Epidermal melanocyte (primary cell): ENCODE results near the gene RIT2.

ENCODE experiments used
- DNase-seq: peaks from one replicate; pipeline ENCODE4 v3.0.0; 2011; ENCODE audit warnings: low spot score; ENCODE audit not compliant: insufficient read length

Gene RIT2

DNA sequence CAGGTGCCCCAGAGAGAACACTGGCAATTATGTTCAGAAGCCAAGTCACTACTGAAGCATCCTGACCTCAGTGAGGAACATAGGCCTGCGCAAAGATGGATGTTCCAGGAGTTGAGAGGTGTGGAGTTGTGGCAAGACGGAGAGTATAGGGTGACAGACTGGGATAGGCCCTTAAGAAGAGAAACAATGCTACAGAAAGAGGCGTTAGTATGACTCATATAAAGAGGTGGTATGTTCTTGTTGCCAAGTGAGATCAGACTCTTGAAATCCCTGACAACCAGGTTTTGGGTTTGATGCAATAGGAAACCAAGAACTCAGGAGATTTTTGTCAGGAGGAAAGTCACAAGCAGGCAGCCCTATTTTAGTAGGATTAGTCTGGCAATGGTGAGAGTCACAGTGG lies 185.6 kb downstream of the RIT2 start:
- no peak for DNase-seq

DNA sequence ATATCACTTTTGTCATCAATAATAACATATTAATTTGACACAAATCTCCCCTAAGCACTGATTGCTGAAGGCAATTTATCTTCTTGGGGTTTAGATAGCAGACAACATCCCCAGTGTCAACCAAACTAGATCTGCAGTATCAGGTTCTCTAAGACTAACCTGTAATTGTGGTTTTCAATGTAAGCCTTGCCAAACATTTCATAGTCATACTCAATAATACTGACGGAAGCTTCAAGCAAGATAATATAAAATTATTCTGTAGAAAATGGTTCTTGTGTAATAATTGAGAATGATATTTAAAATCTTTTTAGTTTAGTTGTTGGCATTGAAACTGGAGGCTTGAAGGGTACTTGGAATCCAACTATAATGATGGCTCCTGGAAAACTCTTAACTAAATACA lies 186.3 kb downstream of the RIT2 start:
- DNase-seq = no peak

DNA sequence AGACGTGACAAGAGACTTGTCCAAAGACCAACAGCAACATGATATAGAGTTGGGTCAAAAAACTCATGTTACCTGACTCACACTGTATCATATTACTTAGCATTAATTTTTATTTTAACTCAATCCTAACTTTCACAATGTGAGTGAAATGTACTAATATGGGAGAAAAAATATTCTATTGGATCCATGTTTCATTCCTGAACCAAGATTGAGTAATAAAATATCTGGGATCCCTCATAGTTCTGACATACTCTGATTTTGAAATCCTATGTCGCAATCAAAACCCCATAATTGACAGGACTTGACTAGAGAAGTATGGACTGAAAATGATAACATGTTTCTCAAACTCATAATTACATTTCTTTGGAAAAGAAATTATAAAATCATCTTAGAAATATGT lies 190.4 kb downstream of the RIT2 start:
- DNase-seq = no peak

DNA sequence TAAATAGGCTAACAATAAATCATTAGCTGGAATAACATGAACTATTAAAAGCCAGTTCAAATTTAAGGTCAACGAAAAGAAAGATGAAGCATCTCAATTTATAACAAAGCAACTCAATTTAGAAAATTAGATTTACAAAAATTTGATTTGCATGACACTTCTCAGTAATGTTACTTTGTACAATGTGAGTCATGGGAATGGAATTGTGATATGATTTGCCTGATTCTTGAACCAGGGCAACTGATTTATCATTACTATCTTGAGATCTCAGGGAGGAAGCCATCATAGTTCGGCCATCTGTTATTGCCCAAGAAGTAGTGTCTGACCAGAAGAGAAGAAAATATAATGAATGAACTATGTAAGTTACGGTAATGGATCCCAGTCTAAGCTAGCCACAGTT lies 193.1 kb downstream of the RIT2 start:
- no peak for DNase-seq

DNA sequence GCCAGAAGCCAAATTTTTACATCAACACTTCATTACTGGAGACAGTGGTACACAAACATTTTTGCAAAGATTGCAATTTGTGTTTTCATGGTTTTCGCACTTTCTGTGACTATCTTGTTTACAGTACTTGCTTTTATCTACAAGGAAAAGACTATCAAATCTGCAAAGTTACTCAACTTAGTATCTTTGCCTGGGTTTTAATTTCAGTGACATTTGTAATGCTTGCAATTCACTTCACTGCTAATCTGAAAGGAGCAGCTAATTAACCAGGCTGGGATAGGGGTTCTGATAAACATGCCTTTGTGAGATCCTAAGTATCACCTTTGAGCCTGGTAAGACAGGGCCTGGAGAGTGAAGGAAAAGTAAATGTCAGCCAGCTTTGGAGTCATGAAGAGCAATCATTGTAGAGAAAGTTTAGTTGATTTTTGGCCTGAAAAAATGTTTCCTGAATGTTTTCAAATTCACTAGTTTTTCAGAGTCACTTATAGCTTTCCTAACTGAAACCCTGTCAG lies 194.2 kb downstream of the RIT2 start:
- no peak for DNase-seq

DNA sequence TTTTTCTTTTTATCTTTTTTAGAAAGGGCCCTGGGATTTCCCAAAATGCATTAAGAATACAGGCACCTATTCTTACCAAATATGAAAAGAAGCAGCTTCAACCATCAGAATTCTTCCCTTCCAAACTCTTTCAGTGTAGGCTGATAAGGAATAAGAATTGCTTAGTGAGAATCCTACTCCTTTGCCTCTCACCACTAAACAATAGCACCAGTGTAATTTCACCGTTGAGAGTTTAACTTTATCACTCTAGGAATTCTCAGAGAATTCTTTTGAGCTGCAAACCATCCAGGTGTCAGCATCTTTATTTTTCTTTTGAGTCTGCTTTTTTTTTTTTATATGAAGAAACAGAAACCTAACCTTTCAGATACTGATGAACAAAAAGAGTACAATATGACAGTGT lies 194.9 kb downstream of the RIT2 start:
- no peak for DNase-seq

DNA sequence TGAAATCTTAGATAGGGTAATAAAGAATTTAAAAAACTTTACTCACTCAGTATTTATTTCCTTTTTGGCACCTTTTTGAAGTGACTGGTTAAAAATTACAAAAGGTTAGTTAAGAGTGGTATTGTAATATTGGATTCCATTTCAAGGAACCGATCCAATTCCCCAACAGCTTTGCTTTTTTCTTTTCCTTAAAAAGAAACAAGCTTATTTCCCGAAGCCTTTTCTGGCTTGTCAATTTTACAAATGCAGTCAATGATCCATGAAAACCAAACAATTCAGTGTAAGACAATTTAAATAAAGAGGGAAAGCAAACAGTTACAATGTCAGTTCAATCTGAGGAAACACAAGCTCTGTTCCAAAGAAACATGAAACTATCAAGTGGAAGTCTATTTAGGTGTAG lies 200.2 kb downstream of the RIT2 start:
- DNase-seq = no peak

DNA sequence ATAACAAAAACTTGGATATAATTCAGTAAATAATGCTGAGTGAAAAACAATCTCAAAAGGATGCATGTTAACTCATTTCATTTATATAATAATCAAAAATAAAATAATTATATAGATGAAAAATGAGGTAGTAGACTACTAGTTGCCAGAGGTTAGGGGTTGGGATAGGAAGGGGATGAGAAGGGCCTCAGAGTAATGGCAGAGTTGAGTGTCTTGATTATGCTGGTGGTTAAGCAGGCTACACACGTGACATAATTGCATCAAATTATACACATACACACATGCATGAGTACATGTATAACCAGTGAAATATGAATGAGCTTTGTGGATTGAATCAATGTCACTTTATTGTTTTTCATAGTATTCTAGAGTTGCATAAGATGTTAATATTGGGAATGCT lies 201.0 kb downstream of the RIT2 start:
- DNase-seq = no peak

DNA sequence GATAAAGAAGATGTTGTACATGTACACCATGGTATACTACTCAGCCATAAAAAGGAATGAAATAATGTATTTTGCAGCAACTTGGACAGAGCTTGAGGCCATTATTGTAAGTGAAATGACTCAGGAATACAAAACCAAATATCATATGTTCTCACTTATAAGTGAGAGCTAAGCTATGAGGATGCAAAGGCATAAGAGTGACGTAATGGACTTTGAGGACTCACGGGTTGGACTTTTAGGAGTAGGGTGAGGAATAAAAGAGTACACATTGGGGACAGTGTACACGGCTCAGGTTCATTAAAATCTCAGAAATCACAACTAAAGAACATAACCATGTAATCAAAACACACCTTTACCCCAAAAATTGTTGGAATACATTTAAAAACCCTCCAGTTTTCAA lies 206.4 kb downstream of the RIT2 start:
- no peak for DNase-seq

DNA sequence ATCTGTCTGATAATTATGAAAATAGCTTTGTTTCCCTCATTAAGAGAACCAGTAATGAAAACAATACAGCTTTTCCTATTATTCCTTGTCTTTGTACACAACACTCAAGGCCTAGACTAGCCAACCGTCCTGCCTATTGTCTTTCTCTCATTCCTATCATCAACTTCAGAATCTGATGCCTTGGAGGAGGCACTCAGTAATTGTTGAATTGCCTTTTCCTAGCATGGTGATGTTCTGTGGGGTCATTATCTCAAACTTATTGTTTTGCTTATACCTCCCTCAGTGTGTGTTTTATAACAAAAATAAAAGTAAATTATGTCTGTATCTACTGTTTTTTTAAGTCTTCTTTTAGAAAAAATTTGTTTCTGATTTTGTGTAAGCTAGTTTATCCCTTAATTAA lies 208.7 kb downstream of the RIT2 start:
- DNase-seq = no peak

DNA sequence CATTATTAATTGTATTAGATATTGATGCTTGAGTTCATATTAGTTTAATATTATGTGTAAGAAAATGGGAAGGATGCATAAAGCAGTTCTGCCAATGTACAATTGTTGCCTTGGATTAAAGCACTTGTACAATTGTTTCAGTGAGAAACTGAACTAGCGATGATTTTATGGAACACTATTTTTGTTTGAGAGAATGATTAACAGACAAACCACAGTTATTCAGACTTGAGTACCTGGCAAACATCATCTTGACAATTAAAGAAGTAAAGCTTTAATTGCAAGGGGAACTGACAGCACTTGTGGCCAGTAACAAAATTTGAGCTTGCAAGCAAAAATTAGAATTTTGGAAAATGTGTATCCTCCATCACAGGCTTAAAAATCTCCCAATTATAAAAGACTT lies 214.3 kb downstream of the RIT2 start:
- DNase-seq = no peak

DNA sequence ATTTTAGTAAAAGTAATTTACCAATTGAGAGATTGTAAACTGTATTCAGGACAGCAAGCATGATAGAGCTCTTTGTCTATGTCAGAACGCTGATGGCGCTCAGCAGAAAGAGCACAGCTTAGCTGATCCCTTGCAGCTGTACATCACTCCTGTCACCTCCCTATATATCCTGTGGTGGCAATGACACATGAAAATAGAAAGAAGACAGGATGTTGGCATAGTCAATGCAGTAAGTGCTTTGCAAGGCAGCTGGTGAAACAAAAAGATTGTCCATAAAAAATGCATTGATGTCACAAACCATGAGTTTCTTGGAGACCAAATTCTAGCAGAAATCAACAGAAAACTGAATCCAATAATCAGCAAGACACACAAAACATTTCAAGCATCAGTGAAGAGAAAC lies 221.5 kb downstream of the RIT2 start:
- no peak for DNase-seq

DNA sequence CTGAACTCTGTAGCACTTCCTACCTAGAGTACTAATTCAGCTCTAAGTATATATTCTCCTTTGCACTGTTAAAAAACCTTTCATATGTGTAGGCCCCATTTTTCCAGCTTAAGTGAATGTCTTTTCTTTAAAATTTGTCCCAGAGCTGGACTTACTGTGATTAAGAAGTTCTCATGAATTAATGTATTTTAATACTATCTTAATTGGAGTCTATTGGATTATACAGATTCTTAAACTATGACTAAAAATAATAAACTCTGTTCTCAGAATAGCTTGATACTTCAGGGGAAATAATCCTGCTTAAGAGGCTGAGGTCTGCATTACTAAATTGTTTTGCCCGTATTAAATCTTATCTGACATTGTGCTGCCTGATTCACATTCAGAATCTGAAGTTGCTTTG lies 223.3 kb downstream of the RIT2 start:
- no peak for DNase-seq

DNA sequence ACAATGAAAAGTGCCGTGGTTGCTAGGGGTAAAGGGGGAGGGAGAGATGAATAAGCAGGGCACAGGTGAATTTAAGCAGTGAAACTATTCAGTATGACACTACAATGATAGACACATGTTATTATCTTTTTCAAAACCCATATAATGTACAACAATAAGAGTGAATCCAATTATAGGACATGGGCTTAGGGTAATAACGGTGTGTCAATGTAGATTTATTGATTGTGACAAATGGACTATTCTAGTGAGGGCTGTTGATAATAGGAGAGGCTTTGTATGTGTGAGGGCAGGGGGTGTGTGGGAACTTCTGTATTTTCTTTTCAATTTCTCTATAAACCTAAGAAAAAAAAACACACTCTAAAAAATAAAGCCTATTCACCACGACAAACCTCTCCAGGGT lies 223.8 kb downstream of the RIT2 start:
- no peak for DNase-seq

DNA sequence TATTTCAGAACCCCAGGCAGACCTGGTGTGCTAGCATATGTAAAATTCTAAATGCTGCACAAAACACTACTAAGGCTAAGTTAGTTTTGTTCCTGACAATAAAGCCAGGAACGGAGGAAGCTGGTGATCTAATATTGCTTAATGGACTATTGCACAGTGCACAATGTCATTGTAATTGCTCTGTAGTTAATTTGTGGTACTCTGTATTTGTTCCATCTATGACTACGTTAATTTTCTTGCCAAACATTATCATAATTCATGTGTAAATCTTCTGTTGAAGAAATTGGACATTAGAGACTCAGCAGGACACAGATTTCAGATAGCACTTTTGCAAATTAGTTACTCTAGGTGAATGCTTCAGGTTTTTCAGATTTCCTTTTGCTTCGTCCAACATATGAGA lies 232.3 kb downstream of the RIT2 start:
- no peak for DNase-seq

DNA sequence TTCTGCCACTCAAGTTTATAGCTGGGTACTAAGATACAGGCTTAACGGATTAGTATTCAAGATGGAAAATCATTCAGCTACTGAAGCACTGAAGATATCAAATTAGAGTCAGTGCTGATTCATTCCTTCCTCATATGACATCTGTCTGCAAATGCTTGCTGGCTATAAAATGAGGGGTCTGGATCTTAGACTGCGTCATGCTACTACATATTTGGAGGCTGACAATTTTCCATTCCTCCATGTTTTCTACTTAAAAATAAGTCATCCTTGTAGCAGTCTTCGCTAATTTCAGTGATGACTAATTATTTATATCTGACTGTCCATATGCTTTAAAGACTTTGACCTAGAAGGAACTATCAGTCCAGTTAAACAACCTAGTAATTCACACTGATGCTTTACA lies 233.4 kb downstream of the RIT2 start:
- no peak for DNase-seq

DNA sequence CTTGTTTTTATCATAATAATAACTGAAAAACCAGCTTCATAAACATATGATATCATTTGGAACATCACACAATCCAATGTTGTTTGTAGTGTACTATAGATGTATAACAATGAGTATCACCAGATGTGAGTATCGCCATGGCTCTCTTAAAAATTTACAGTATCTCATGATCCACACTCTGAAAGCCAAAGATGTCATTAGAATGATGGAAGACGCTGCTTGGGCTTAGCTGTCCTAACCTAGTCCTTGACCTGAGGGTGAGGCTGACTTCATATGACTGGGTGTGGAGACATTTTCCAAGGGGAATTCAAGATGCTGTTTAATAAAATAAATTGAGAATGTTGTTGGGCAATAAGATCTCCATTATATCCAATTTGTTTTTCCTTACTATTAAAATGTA lies 242.6 kb downstream of the RIT2 start:
- no peak for DNase-seq

DNA sequence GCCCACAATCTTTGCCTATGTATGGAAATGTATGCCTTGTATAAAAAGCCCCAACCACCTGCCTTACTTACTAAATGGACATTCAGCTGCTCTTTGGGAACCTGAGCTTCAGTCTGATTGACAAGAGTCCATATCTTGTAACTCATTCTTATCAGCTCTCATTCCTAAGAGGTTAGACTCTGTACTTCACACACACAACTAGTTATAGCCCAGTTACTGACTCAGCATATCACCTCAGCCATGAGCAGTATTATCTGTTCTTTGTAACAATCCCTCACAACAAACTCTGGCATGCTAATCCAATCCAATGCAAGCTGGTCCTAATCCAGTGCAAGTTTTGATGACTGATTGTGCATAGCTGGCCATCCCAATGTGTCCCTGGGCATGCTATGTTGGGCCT lies 250.6 kb downstream of the RIT2 start:
- no peak for DNase-seq

DNA sequence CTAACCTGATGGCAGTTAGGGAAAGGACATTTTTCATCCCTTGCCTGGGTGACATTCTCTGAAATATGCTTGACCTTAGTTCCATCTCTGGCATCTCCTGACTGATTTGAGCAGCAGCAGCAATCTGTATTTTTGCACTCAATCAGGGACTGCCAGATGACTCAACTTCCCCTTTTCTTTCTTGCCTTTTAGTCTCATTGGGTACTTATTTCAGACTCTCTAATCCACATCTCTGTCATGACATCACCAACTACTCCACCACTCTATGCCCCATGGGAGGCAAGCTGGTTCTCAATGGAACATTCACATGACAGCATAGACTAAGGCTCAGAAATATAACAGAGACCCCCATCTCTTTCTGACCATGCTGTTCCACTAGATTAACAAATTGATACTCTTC lies 254.2 kb downstream of the RIT2 start:
- no peak for DNase-seq

DNA sequence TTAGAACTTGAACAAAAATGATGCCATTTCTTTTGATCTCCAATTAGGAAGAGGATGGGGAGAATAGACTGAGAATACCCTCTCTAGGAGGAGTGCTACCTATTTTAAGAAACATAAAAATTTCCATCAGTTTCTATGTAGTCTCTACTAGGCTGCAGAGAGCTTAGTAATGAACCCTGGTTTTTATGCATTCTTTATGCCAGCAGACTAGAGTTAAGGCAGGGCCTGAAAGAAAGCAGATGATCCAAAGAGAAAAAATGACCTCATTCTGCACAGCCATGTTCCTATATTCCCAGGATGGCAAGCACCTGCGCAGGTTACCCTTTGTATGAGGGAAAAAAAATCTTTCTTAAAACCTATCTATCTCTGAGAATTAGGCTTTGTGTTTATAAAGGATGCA lies 254.9 kb downstream of the RIT2 start:
- no peak for DNase-seq

DNA sequence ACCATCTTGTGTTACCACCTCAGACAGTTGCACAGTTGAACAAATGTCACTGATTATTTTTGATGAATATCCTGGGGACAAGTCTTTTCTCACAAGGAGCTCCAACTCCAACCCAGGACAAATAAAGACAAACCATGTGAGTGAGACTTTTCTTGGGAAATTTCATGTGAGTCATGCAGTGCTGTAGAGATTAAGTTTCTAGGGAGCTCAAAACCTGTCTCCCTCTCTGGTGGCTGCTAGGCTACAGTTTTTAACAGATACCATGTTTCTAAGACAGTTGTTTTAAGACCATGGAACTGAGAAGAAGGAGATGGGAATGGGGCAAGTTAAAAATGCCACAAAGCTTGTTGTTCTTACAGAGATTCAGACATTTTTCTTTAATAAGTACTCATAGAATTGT lies 255.5 kb downstream of the RIT2 start:
- DNase-seq = no peak

DNA sequence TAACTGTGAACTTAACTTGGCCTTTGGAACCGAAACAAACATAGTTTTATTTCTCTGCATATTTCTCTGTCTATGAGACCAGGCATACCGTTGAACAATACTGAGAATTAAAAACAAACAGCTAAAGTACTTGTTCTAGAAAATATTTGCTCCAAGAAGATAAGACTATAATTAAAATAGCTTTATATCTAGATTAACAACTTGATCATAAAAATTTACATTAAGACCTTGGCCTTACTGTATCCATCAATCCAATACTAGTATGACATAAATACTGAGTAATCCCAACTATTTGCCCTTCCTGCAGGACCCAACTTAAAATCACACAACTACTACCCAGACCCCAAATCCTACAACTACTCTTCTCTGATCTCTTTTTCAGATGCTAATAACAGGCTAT lies 260.9 kb downstream of the RIT2 start:
- DNase-seq = no peak

DNA sequence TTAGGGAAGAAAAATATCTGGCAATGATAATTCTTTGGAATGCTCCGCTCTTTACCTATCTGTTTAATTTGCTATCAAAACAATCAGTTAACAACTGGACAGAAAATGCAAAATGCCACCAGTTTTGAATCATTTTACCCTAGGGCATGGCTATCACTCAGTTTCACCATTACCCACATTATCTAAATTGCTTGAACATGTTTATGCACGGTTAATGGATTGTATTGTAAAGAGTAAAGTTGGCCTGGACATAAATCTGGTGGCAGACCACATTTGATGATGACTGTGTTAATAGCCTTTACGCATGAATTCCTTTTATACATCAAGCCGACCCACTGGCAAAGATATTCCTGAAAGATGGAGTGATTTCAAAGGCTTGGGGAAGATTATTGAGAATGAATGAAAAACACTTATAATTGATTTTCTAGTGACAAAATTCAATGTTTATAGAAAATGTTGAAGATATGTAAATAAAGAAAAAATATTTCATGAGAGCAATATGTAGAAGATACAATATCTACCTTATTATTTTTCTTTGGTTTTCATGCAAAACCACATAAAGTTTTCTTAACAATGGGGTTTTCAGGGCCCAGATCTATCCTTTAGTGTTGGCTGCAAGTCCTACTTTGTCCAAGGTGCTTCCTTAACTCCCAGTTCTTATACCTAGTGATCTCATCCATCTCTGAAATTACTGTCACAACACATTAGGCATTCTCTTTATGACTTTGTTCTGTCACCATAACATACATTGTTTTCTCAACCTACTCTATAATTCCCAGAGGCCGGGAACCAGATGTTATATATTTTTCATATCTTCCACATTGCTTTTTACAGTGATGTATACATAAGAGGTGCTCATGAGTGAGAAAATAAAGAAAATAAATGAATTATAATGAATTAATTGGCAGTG lies 265.1 kb downstream of the RIT2 start:
- no peak for DNase-seq
